ENCODE measurements around the gene RADX.

The RADX gene

GRCh38 chrX:106710771-106711170 is 99.0 kb downstream of the RADX start:
- no peak overlapping the region for H3K27ac Mint-ChIP-seq
- H3K27me3 Mint-ChIP-seq (ENCODE audit: low read depth): no peaks in the 10 kb centered on the region
- DNase-seq (ENCODE audit: low spot score): no peak
- H3K9me3 Mint-ChIP-seq: no peaks in the 10 kb centered on the region
- H3K4me1 Mint-ChIP-seq (ENCODE audit: low read depth): no peaks in the 10 kb centered on the region
- H3K36me3 Mint-ChIP-seq (ENCODE audit: low read depth): no peaks in the 10 kb centered on the region
- no peak overlapping the region for H3K4me3 Mint-ChIP-seq

GRCh38 chrX:106711375-106711774 is 99.6 kb downstream of the RADX start:
- Mint-ChIP-seq H3K9me3 (no peaks in the 10 kb centered on the region), H3K27ac (no peak overlapping the region), H3K27me3 (ENCODE audit: low read depth) (no peaks in the 10 kb centered on the region), H3K4me1 (ENCODE audit: low read depth) (no peaks in the 10 kb centered on the region), H3K4me3 (no peak overlapping the region), H3K36me3 (ENCODE audit: low read depth) (no peaks in the 10 kb centered on the region)
- no peak for DNase-seq (ENCODE audit: low spot score)

GRCh38 chrX:106716004-106716403 is 104.2 kb downstream of the RADX start:
- Mint-ChIP-seq H3K27me3 (ENCODE audit: low read depth) (no peaks in the 10 kb centered on the region), H3K4me1 (ENCODE audit: low read depth) (no peaks in the 10 kb centered on the region), H3K36me3 (ENCODE audit: low read depth) (no peaks in the 10 kb centered on the region), H3K4me3 (no peak overlapping the region), H3K9me3 (no peaks in the 10 kb centered on the region), H3K27ac (no peak overlapping the region)
- DNase-seq (ENCODE audit: low spot score): no peak

- no peak overlapping the region for H3K27ac Mint-ChIP-seq
- no peaks in the 10 kb centered on the region for H3K27me3 Mint-ChIP-seq (ENCODE audit: low read depth)
- no peak overlapping the region for H3K4me3 Mint-ChIP-seq
- no peaks in the 10 kb centered on the region for H3K9me3 Mint-ChIP-seq
- no peaks in the 10 kb centered on the region for H3K36me3 Mint-ChIP-seq (ENCODE audit: low read depth)
- no peaks in the 10 kb centered on the region for H3K4me1 Mint-ChIP-seq (ENCODE audit: low read depth)
- DNase-seq (ENCODE audit: low spot score): no peak
Measured at GRCh38 chrX:106716463-106716862, 104.7 kb downstream of the RADX start.

- no peak for DNase-seq (ENCODE audit: low spot score)
- Mint-ChIP-seq H3K27ac (no peak overlapping the region), H3K36me3 (ENCODE audit: low read depth) (no peaks in the 10 kb centered on the region), H3K4me3 (no peak overlapping the region), H3K4me1 (ENCODE audit: low read depth) (no peaks in the 10 kb centered on the region), H3K27me3 (ENCODE audit: low read depth) (peaks cover 6% of the 10 kb centered on the region), H3K9me3 (no peaks in the 10 kb centered on the region)
Measured at GRCh38 chrX:106718709-106719108, 106.9 kb downstream of the RADX start.

- Mint-ChIP-seq H3K27ac (no peak overlapping the region), H3K36me3 (ENCODE audit: low read depth) (no peaks in the 10 kb centered on the region), H3K4me1 (ENCODE audit: low read depth) (no peaks in the 10 kb centered on the region), H3K9me3 (no peaks in the 10 kb centered on the region), H3K4me3 (peak overlapping the region; percentile 49), H3K27me3 (ENCODE audit: low read depth) (peaks cover 51% of the 10 kb centered on the region)
- DNase-seq (ENCODE audit: low spot score): no peak
Measured at GRCh38 chrX:106725931-106726330, 114.2 kb downstream of the RADX start.

- H3K4me1 Mint-ChIP-seq (ENCODE audit: low read depth): no peaks in the 10 kb centered on the region
- no peaks in the 10 kb centered on the region for H3K36me3 Mint-ChIP-seq (ENCODE audit: low read depth)
- no peak within 1 kb of the TSS for H3K27ac Mint-ChIP-seq
- peak; percentile 3 for DNase-seq (ENCODE audit: low spot score)
- peak within 1 kb of the TSS; percentile 49 for H3K4me3 Mint-ChIP-seq
- H3K27me3 Mint-ChIP-seq (ENCODE audit: low read depth): peaks cover 50% of the 10 kb centered on the region
- H3K9me3 Mint-ChIP-seq: no peaks in the 10 kb centered on the region
Measured at GRCh38 chrX:106726485-106727437, 115.0 kb downstream of the RADX start, which contains the start of gene RNF128. Gene RNF128 (plus strand): TSS chrX:106726701. CDS start chrX:106726914, 213 bp downstream.

- no peaks in the 10 kb centered on the region for H3K4me1 Mint-ChIP-seq (ENCODE audit: low read depth)
- H3K27ac Mint-ChIP-seq: no peak overlapping the region
- DNase-seq (ENCODE audit: low spot score): no peak
- H3K9me3 Mint-ChIP-seq: no peaks in the 10 kb centered on the region
- no peaks in the 10 kb centered on the region for H3K36me3 Mint-ChIP-seq (ENCODE audit: low read depth)
- H3K4me3 Mint-ChIP-seq: no peak overlapping the region
- peaks cover 51% of the 10 kb centered on the region for H3K27me3 Mint-ChIP-seq (ENCODE audit: low read depth)
Measured at GRCh38 chrX:106728337-106728736, 116.6 kb downstream of the RADX start.

Data from T-helper 2 cell treated with Interferon-gamma antibody and Interleukin-4, amounts not matched to agents 5 μg/mL and 100 μg/mL, for 36 hours (primary cell).